Measurements from ENCODE around the gene VPS45.
"Not testable (repeated sequence)": the region's sequence is repeated elsewhere in the genome, so short reads cannot be mapped to it uniquely, and the experiment has no call there.

VPS45 gene

DNA sequence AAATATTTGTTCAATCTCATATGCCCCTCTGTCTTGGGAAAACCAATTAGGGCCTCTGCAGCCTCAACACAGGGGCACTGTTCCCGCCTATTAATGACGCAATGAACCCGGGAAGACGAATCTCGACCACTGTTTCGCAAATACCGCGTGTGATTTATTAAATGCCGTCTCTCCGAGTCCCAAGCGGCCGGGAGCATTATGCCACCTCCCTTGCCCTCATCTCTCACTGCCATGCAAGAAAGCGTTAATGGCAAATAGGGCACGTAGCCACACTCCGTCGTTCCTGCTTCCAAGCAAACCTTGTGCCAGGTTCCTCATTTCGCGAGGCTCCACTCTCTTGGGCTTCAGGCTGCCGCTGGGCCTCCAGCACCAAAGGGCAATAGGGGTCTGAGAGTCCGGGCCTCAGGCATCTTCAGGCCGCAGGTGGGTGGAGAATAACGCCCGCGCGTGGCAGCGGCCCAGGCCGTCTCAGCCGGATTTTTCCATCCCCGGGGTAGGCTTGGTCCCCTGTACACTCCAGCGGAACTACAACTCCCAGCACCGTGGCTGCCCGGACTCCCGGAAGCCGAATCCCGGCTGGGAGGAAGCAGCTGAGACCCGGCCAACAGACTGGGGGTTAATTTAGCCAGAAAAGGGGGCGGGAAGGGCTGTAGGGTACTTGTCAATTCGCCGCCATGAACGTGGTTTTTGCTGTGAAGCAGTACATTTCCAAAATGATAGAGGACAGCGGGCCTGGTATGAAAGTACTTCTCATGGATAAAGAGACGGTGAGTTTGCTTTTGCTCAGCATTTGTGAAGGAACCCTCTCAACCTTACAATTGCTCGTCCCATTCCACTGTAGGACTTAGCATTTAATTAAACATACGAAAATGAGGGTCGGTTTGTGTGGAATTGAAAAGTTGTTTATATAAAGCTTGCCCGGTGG, at the start of gene VPS45:
VPS45 (plus strand) TSS at position 593 of the 925 bp plus-strand sequence; CDS start at position 675, 82 bp downstream.
- peak; percentile 76 to 78 for DNase-seq (ENCODE audit: low read depth in 2 of 2)

DNA sequence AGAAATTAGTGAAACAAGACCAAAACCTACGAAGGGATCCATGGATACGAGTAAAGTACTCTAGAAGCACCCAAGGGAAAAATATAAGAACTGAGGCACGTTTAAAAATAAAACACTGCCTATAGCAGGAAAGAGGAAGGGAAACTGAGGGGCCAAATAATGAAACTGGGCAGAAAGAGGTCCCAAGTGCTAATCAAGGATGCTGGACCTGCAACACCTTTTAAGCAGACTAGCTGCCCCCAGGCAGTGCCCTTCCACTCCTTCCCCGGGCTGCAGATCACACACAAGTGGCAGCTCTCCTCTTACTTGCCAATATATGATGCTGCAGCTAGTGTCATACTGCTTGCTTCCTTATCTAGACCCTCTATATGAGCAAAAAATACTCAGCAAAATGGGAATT, 49.4 kb upstream of the VPS45 start:
- DNase-seq (ENCODE audit: low read depth in 2 of 2), result no peak

DNA sequence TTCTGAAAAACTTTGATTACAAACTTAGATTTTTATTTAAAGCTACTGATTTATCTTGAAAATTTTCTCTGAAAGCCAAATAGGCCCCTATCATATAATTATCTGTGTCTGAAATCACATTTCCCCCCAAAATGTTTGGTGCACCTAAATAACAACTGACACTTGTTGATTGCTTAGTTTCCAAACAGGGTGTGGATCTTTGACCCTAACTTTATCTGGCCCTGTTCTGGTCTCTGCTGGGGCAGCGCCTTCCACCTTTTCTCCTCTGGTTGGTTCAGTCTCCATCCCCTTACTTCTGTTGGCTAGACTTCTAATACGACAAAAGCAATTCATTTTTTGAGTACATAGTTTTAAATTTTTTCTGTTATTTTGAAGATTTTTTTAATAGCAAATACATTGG, 46.9 kb upstream of the VPS45 start:
- no peak for DNase-seq (ENCODE audit: low read depth in 2 of 2)

DNA sequence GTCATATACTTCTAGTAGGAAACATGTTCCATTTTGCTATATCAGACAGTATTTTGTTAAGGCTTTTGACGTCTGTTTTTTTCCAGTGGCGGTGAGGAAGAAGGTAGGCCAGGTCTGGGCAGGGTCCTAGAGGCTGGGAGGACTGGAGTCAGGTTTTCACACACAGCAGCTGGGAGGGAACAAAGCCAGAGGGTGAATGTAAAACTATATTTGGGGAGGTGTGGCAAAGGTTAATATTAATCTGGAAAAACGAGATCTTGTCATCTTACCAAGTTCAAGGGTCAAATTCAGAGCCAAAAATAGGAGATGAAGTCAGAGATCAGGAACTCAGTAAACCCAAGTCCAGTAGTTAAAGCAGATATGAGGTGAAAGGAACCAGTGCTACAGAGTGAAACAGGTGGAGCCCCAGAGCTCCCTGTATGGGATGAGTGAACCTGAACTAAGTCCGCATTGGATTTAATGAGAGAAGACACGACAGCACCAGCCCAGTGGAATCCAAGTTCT, 46.3 kb upstream of the VPS45 start:
- DNase-seq (ENCODE audit: low read depth in 2 of 2), result no peak

DNA sequence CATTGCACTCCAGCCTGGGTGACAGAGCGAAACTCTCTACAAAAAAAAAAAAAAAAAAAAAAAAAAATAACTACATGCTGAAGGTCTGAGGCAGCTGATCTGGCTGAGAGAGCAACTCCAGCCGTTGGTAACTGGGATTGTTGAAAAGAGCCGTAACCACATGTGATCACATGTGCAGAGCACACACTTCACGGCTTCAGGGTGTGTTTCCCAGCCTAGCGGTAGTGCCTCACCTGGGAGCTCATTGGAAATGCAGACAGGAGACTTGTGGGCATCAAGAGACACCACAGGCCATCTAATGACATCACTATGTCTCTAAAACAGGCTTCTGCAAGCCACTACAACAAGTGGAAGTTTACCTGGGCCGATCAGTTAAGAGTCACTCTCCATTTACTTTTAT, 45.2 kb upstream of the VPS45 start:
- DNase-seq (ENCODE audit: low read depth in 2 of 2), result no peak

- DNase-seq (ENCODE audit: low read depth in 2 of 2), result no peak
Measured at GRCh38 chr1:150024156-150024555, 43.4 kb upstream of the VPS45 start.

GRCh38 chr1:150028322-150028721, 39.3 kb upstream of the VPS45 start:
- DNase-seq (ENCODE audit: low read depth in 2 of 2), result no peak

DNA sequence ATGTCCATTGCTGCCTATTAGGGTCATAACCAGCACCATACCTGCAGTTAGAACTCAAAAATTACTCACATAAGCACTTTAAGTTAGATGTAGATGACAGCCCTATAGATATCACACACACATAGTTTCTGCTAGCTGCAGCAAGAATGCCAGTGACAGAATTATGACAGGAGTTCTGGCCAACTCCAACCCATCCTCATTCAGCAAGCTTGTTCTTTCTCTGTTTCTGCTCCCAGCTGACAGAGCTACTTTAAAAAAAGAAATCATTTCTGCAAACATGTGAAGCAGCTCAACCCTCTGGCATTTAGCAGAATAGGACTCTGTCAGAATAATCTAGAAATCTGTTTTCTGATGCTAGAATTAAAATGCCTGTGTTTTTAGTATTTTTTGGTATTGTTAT, 33.2 kb upstream of the VPS45 start:
- DNase-seq (ENCODE audit: low read depth in 2 of 2), result no peak

- no peak for DNase-seq (ENCODE audit: low read depth in 2 of 2)
Measured at GRCh38 chr1:150049926-150050325, 17.6 kb upstream of the VPS45 start.

DNA sequence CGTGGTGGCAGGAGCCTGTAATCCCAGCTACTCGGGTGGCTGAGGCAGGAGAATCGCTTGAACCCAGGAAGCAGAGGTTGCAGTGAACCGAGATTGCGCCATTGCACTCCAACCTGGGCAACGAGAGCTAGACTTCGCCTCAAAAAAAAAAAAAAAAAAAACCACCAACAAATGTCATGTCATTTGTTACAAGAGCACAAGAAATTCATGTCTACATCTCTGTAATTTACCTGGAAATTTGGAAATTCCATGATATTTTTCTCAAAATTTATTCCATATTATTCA, 16.5 kb upstream of the VPS45 start:
- no peak for DNase-seq (ENCODE audit: low read depth in 2 of 2)

- DNase-seq (ENCODE audit: low read depth in 2 of 2), result not testable (repeated sequence)
Measured at GRCh38 chr1:150051905-150052412, 15.6 kb upstream of the VPS45 start.

DNA sequence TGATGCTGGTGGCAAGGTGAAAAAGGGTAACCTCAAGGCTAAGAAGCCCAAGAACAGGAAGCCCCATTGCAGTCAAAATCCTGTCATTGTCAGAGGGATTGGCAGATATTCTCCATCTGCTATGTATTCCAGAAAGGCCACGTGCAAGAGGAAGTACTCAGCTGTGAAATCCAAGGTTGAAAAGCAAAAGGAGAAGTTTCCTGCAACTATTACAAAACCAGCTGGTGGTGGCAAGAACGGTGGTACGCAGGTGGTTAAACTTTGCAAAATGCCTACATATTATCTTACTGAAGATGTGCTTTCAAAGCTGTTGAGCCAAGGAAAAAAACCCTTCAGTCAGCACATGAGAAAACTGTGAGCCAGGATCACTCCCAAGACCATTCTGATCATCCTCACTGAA, 13.7 kb upstream of the VPS45 start:
- no peak for DNase-seq (ENCODE audit: low read depth in 2 of 2)

- not testable (repeated sequence) for DNase-seq (ENCODE audit: low read depth in 2 of 2)
Measured at GRCh38 chr1:150055507-150055906, 12.1 kb upstream of the VPS45 start.

- no peak for DNase-seq (ENCODE audit: low read depth in 2 of 2)
Measured at GRCh38 chr1:150056407-150056806, 11.2 kb upstream of the VPS45 start.

GRCh38 chr1:150060260-150060659, 7.3 kb upstream of the VPS45 start:
- DNase-seq (ENCODE audit: low read depth in 2 of 2), result no peak

DNA sequence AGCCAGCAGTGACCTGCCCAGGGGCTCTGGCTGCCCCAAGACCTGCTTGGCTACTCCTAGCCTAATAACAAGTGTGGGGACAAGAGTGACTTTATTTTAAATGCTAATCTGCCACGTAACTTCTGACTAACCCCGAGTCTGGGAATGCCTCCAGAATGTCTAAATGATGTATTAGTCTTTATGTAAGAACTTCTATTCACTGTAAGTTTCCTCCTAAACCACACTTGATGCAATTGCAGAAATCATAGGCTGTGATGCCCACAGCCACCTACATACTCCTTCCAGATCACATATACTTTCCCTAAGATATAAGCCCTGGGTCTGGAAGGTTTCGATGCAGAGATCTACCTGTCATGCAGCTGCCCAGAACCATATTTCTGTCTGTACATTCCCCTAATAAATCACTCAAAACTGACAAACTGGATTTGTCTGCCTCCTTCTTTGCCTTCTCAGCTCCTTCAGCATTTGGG, 5.9 kb upstream of the VPS45 start:
- peak; percentile 80 to 81 for DNase-seq (ENCODE audit: low read depth in 2 of 2)

- no peak for DNase-seq (ENCODE audit: low read depth in 2 of 2)
Measured at GRCh38 chr1:150062113-150062512, 5.5 kb upstream of the VPS45 start.

DNA sequence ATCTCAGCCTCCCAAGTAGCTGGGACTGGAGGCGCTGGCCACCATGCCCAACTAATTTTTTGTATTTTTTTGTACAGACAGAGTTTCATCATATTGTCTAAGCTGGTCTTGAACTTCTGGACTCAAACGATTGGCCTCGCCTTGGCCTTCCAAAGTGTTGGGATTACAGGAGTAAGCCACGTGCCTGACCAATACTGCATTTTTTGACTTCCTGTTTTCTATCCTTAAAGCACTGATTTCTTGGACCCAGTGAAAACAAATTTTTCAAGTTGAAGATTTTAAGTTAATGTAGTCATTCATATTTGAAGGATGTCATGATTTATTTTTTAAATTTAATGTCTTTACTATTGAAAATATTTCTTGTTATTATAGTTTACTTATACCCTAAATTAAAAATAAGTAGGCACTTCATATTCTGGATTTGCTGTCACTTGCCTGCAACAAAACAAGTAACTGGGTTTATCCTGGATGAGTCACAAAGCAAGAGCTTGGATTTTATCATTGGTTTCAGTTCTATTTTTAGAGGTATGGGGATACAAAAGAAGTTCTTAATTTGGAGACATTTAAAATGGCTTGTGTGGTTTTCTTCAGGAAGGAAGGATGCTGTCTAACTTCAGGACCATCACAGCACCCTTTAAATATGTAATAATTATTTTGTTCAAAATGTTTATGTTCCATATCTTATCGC, 2.2 kb upstream of the VPS45 start:
- DNase-seq (ENCODE audit: low read depth in 2 of 2), result peak; percentile 13 to 26

DNA sequence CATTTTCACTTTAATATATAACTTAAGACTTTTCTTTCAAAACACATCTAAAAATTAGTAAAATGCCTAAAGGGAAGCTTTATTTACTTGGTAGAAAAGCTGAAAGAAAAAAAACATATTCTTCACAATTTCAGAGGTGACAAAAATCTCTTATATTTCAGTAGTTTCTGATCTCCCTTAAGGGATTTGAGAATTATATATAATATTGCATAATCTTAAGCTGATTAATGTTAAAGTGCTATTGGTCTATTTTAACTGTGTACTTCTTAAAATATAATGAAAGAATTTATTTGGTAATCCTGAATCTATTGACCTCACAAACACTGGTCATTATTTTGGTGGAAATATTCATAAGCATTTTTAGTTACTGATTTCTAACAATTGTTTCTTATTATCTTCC, 1.2 kb upstream of the VPS45 start:
- DNase-seq (ENCODE audit: low read depth in 2 of 2), result no peak

- no peak for DNase-seq (ENCODE audit: low read depth in 2 of 2)
Measured at GRCh38 chr1:150066838-150067183, 765 bp upstream of the VPS45 start.

- DNase-seq (ENCODE audit: low read depth in 2 of 2), result no peak
Measured at GRCh38 chr1:150068109-150068435, 496 bp downstream of the VPS45 start.

GRCh38 chr1:150069923-150070322, 2.3 kb downstream of the VPS45 start:
- no peak for DNase-seq (ENCODE audit: low read depth in 2 of 2)

DNA sequence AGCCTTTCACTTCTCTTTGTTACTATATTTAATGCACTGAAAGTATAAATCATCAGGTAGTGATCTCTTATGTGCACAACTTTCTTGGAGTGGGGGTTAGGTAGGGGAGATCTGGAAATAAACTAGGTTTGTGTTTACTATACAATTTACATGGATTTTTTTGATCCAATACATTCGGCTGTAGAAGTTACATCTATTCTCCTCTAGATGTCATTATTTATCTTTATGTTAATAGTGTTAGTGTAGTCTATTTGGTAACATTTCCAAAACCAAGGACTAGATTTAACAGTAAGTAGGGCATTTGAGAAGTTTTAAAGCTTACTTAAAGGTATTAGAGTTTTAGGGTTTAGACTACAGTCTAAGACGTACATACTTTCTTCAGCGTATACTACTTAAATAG, 5.4 kb downstream of the VPS45 start:
- DNase-seq (ENCODE audit: low read depth in 2 of 2), result peak in 1 of 2 experiments; percentile 20
